OCI-M1 (cell line): ENCODE data around the gene PCLO.
A peak's percentile ranks its signal among the peaks of the same experiment; 100 is the strongest.
"Not testable (repeated sequence)": the region's sequence is repeated elsewhere in the genome, so short reads cannot be mapped to it uniquely, and the experiment has no call there.

Experiments used
- DNase-seq: peaks from one replicate; lab custom pipeline; 2025; lab: John Stamatoyannopoulos, UW

The PCLO gene

DNA sequence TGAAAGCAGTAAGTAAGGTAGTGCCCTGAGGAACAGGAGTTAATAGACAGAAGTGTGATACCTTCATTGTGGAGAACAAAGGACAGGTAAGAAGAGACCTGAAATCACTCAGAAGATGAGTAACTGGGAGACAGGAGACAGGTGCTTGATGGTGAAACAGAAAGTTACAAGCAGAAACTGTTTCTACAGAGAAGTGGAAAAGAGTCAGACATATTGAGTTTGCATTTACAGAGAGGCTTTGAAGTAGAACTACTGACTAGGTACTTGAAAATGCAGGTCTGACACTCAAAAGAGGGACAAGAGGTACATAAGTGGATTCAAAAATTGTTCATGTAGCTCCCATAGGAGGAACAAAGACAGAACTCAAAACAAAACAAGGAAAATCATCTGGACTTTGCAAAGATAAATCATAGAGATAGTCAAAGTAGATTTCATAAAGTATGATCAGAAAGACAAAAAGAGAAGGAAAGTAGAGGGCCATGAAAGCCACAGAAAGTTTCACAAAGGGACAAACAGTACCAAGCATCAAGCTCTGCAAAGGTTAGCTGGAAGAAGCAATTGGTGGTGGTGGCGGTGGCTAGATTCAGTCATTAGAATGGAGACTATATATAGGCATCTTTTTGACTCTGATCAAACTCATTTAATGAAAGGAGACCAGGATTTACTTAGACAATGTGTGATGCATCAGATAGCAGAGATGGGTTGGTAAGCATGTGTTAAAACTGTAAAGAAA is 198.4 kb downstream of the PCLO start:
- DNase-seq, result no peak

DNA sequence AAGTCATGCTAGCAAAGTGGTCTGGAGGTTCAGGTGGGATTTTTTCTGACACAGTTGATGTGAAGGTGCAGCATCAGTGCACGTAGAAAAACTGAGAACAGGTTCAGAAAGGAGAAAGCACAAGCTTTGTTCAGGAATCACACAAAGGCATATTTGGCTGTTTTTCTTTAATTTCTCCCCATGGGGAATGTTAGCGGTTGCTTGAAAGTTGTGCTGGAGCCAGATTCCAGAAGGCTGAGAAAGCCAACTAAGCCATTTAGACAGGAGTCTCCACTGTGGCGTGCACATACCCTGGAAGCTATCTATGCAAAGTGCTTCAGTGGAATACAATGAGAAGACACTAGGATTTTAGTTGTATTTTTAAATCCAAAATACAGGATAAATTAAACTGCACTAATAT is 201.4 kb downstream of the PCLO start:
- no peak for DNase-seq

DNA sequence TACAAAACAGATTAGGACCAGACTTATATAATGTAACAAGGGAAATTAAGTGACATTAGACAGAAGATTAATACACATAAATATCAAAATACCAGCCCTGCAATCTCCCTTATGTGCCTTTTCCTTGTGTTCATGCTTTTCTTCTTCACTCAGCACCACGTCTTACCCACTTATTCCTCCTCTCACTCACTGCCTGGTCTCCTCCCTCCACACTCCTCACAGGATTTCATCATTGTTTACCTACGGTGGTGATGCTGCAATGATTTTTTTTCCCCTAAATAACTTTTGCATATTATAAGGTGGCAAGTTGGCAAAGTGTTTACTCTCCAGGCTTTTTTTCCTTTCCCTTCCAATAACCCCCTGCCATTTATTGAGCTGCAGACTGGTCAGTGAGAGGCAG is 203.2 kb downstream of the PCLO start:
- DNase-seq, result no peak

DNA sequence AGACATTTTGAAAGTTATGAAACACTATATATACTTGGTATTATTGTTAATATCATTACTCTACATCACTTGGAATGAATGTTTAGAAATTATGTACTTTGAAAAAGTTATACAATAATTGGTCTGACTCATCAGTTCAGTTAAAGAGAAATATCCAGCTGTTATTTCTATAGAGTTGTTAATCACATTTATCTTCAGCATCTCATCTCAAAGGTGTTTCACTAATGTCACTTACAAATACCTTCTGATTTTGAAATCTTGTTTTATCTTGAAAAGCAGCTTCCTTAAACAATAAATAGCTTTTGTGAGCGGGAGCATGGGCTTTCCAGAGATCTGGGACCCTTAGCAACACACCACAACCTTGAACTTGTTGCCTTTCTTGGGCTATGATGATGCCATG is 205.2 kb downstream of the PCLO start:
- no peak for DNase-seq

DNA sequence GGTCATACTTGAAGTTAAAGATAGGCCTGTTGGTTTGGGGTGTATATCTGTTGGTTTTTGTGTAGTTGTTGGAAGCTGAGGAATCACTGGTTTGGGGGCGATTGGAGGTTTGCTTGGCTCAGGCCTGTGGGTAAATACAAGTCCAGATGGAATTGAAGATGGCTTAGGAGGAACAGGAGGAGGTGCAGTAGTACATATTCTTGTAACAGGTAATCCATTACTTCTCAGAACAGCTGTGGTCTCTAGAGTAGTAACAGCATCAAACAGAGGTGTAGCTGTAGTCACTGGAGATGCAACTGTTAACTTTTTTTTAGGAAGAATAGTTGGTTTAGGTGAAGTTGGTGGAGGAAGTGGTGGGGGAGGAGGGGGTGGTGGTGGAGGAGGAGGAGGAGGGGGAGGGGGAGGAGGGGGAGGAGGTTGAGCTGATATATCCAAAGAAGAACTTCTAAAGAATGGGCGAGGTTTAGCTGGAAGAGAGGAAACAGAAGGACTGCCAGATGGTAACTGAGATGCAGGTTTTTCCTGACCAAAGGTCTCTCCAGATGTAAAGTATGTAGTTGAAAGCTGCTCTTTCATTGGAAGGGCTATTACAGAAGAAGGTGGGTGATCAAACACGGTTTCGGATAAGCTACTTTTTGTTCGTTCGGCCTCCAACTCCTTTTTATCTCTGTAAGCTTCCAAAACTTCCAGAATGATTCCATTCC is 209.2 kb downstream of the PCLO start:
- no peak for DNase-seq

DNA sequence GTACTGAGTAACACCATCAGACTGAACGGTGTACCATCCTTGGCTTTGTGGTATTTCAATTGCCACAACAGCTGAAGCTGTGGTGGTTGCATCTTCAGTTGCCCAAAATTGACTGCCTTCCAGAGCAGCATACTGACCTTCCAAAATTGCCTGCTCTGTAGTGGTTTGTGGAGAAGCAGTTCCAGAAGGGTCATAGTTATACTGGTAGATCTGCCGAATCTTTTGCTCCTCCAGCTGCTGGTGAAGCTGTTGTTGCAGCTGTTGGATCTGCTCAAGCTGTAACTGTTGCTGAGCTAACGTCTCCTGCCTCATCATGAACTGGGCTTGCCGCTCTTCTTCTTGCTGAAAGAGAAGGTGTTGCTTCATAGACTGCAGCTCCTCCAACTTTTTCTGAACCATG is 212.2 kb downstream of the PCLO start:
- DNase-seq, result no peak

DNA sequence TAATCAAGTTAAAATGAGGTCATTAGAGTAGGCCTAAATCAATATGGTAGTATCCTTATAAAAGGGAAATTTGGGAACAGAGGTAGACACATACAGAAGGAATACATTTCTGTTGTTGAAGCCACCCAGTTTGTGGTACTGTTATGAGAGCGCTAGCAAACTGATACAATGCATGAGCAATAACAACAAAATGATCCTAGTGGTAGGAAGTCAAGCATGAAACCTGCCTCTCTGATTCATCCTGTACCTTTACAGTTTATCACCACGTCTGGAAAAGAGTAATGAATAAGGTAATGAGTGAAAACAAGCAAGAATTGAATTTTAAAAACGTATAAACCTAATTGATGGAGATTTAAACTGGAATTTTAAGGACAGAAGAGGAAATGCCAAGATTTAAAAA is 217.2 kb downstream of the PCLO start:
- DNase-seq, result no peak

DNA sequence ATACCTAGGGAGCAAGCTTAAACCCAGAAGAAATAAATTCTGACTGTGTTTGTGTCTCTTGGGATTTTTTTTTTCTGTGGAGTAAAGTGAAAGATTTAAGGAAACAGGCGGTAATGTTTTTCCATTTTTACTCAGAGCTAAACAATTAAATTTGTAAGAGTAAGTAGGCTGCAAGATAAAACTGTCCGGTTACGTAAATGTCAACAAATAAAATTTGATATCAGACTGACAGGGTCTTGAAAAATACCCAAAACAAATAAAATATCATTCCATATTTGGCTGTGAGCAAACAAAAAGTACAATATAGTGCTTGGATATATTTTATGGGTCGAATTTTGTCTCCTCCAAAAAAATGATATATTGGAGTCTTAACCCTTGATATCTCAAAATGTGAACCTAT is 217.6 kb downstream of the PCLO start:
- DNase-seq, result no peak

DNA sequence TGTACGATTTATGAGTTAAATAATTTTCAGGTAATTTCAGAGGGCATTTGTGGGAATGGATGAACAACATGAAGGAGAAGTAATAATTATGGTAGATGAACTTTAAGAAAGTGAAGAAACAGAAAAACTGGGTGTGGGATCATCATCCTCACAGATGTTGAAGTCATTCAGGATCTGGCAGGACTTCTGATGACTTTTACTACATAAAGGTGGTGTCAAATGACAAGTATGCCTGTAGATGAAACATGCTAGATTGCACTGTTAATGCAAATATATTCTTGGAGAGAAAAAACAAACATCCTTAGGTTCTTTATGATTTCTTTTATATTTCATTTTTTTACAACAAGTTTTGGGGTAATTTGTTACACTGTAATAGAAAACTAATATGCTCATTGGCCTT is 230.2 kb downstream of the PCLO start:
- DNase-seq, result no peak

DNA sequence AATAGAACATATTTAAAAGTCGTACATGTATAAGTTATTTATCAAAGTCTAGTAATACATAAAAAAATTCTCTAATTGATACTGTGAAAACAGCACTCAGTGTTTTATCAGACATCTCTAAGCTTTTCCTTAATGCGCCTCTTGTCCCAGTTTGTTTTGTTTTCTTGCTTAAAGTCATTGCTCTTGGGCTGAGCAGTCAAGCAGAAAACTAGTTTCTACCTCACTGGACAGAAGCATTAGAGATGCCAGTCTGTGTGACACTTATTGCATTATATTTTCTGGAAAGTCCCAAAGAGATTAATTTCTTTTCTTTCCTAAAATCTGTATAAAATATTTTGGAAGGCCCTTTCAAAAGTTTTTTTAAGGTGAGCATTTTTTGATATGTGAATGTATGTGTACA is 236.2 kb downstream of the PCLO start:
- DNase-seq, result no peak

DNA sequence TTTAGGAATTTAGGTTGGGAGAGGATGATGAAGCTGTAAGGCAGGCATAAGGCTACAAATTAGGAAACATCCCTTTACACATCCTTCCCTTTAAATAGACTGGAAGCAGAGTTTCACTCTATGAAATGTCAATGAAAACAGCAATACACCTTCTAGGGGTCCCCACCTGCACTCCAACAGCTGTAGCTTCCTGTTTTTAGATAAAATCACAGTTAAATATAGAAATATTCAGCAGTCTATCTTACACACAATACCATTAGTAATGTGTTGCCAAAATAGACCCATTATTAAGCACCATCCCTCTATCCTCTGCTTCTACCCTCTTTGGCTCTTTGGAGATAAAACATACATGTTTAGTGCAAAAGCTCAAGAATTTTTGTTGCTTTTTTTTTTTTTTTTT is 237.4 kb downstream of the PCLO start:
- DNase-seq, result no peak

DNA sequence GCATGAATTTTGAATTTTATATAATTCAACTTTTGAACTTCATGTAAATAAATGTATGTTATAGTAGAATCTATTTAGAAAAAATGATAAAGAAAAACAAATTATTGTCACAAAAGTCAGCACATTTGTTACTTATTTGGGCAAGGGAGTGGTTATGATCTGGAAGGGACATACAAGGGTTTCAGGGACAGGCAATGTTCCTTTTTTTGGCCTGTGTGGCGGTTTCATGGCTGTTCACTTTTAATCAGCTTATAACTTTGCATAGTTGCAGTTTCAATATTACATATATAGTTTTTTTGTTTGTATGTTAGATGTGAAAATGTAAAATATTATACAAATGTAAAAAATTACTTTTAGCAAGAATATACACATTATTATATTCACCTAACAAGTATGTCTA is 256.2 kb downstream of the PCLO start:
- DNase-seq, result no peak

DNA sequence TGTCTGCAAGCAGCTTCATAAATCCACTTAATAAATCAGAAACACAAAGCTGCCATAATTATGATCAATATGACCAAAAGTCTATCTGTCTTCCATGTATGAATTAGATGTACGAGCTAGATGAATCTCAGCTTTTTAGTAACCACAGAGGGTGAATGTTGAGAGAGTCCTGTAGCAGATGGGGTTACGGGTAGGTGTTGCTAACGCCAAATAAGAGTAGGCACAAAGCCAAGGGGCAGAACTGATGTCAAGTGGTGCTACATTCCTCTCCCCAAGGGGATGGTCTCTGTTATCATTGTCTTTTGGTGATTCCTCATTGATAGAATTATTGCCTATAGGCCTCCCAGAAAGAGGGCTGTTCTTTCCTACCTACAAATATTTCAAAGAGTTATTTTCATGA is 257.8 kb downstream of the PCLO start:
- no peak for DNase-seq

DNA sequence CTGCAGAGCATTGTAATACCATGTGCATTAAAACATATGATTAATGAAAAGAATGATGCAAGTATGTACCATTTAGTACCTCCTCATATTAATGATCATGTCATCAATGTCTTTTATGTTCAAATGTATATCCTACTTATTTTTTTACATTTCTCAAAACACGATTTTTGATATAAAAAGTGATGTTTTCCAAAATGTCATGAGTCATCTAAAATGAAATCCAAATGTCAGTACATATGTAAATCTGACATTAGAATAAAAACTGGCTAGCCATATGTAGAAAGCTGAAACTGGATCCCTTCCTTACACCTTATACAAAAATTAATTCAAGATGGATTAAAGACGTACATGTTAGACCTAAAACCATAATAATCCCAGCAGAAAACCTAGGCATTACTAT is 261.6 kb downstream of the PCLO start:
- not testable (repeated sequence) for DNase-seq

DNA sequence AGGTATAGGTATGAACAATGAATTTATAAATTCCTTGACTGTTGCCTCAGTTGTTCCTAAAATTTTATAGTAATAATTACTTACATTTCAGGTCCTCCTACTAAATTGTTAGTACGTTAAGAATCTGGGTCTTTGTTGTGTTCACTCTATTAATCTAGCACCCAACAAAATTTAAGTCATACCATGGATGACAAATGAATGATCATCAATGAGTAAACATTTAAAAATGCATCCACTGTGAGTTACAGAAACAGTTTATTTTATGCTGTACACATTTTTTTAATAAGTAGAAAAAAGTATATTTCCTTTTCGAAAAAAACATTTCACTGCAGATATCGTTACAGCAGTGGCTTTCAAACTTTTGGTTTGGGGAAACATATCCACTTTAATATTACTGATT is 265.2 kb downstream of the PCLO start:
- no peak for DNase-seq

DNA sequence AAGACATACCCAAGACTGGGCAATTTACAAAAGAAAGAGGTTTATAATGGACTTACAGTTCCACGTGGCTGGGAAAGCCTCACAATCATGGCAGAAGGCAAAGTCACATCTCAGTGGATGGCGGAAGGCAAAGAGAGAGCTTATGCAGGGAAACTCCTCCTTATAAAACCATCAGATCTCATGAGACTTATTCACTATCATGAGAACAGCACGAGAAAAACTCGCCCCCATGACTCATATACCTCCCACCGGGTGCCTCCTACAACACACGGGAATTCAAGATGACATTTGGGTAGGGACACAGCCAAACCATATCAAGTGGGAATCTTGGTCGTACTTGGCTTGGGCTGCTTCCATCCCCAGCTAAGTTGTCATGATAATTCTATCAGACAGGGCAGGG is 268.3 kb downstream of the PCLO start:
- peak; percentile 15 for DNase-seq

DNA sequence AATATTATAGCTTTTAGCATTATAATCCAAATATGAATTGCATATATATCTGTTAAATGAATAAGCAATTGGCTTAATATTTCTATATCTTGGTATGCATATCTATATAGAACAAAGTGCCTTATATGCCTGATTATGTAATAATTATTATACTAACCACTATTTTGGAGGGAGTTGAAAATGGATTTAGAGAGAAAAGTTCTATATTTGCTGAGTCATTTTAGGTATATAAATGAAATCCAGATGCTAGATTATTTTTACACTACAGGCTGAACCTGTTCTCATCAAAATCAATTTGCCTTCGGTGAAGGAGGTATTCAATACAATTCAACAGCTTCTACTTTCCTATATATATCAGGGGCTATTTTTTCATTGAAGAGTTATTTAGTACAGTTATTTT is 276.4 kb downstream of the PCLO start:
- DNase-seq, result no peak

DNA sequence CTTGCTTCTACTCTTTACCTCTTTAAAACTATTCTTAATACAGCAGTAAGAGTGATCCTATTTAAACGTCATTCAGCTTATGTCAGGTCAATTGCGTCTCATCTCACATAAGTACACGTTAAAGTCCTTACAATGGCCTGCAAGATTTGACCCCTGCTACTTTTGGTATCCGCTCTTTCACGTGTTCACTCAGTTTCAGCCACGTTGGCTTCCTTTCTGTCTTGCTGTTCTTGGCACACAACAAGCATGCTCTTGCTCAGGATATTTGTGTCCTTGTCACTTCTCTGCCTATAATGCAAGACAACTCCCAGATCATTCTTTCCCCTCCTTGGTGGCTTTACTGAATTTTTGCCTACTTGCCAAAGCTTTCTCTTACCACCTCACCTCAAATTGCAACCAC is 296.8 kb downstream of the PCLO start:
- no peak for DNase-seq

DNA sequence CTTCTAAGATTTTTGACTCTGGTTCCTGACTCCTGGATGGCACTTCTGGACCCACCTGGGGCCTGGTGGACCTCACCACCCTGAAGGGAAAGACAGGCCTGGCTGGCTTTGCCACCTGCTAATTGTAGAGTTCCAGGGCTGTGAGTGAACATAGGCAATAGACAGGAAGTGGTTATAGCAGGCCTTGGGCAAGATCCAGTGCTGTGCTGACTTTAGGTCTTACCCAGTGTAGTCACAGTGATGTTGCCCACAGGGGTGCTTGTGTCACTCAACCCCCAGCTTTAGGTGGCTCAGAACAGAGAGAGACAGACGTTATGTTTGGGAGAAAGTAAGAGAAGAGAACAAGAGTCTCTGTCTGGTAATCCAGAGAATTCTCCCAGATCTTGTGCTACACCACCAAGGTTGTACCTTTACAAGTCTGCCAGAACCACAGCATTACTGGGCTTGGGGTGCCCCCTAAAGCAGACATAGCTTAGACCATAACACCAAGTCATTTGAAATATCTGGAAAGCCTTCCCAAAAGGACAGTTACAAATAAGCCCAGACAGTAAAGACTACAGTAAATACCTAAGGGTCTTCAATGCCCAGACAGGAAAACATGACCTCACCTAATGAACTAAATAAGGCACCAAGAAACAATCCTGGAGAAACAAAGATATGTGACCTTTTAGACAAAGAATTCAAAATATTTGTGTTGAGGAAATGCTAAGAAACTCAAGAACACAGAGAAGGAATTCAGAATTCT is 303.4 kb downstream of the PCLO start:
- DNase-seq, result no peak

DNA sequence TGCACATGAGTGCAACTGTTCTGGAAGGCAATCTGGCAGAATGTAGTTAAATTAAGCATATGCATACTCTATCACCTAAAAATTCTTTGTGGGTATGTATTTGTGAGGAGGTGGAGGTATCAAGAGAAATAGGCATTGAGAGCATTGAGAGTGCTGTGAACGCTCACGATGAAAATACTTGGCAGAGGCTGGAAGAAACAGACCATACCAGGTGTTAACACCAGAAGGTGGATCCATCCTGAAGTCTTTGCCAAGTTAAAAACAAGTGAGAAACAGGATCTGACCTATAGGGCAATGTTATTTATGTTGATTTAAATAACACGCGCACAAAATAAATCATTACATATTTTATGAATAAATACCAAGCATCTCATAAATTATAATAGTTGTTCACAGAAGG is 311.6 kb downstream of the PCLO start:
- DNase-seq, result no peak

DNA sequence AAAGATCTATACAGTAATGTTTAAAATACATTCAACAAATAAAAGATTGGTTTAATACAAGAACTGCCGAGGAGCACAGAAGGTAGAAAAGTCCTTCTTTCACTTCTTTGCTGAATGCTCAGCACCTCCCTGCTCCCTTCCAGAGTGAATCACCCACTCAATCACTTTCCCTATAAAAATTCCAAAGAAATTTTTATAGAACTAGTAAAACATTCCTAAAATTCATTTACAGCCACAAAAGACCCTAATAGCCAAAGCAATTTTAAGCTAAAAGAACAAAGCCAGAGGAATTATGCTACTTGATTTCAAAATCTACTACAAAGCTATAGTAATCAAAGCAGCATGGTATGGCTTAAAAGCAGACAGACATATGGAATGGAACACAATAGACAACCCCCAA is 320.9 kb downstream of the PCLO start:
- DNase-seq, result no peak

DNA sequence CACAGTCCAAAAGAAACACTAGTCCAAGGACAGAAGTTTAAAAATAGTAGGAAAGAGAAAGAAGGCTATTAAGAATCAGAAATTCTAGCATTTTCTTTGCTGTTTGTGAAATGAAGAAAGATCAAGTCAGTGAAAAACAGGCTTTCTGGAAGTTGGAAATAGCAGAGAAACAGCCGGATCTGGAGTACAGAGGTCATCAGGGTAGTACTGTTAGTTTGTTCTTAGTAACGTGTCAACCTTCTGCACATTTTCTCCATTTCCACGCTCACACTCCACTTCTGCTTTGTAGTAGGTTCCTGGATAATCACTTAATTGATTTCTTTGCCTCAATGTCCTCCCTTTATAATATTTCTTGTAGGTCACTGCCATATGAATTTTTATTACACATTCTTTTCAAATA is 322.6 kb downstream of the PCLO start:
- no peak for DNase-seq

DNA sequence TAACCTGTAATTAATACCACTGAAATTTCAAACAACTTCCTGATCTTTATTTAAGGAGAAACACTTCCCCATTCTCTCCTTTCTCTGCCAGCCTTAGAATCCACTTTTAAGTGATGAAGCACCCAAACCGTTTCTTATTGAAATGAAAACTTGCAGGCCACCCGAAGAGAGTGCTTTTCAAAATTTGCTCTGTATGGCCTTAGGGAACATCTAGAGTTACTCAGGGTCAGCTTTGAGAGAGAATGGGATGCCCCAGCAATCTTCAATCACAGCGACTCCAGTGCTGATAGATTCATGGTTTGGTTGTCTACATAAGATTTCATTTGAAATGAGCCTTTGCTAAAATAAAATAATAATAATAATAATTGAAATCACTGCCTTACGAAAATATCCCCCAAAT is 323.1 kb downstream of the PCLO start:
- no peak for DNase-seq
